ENCODE data around the gene TMEM161B.
"Not testable (repeated sequence)": the region's sequence is repeated elsewhere in the genome, so short reads cannot be mapped to it uniquely, and the experiment has no call there.

TMEM161B gene

GRCh38 chr5:88226881-88227450, 41.7 kb downstream of the TMEM161B start:
- Histone ChIP-seq H3K9me3 (ENCODE audit: insufficient read depth, low read depth, low read length) (no peaks in the 10 kb centered on the region), H3K36me3 (ENCODE audit: insufficient read depth, low read depth, low read length) (peaks cover 21% of the 10 kb centered on the region; the same call in 1 of the 2 replicates)

GRCh38 chr5:88214655-88215054, 54.0 kb downstream of the TMEM161B start:
- no peaks in the 10 kb centered on the region for H3K4me1 ChIP-seq (ENCODE audit: insufficient read depth, low read length)
- peaks cover 25% of the 10 kb centered on the region for H3K36me3 ChIP-seq (ENCODE audit: insufficient read depth, low read depth, low read length)
- no peaks in the 10 kb centered on the region for H3K9me3 ChIP-seq (ENCODE audit: insufficient read depth, low read depth, low read length)
- H3K4me3 ChIP-seq (ENCODE audit: low read length) = no peak overlapping the region
- H3K27me3 ChIP-seq (ENCODE audit: insufficient read depth, low read length) = no peaks in the 10 kb centered on the region
- H3K27ac ChIP-seq (ENCODE audit: low read length) = no peak overlapping the region
- no peak overlapping the region for H3K9ac ChIP-seq (ENCODE audit: low read depth, low read length)

More at GRCh38 chr5:88226881-88227450, 41.7 kb downstream of the TMEM161B start:
- H3K9ac ChIP-seq (ENCODE audit: low read depth, low read length) = no peak overlapping the region
- peaks cover 14% of the 10 kb centered on the region for H3K4me1 ChIP-seq (ENCODE audit: insufficient read depth, low read length)
- no peaks in the 10 kb centered on the region for H3K27me3 ChIP-seq (ENCODE audit: insufficient read depth, low read length)
- no peak overlapping the region for H3K4me3 ChIP-seq (ENCODE audit: low read length)
- H3K27ac ChIP-seq (ENCODE audit: low read length) = no peak overlapping the region

- no peak overlapping the region for H3K27ac ChIP-seq (ENCODE audit: low read length)
- H3K36me3 ChIP-seq (ENCODE audit: insufficient read depth, low read depth, low read length) = peaks cover 16% of the 10 kb centered on the region; the same call in 1 of the 2 replicates
- no peaks in the 10 kb centered on the region for H3K27me3 ChIP-seq (ENCODE audit: insufficient read depth, low read length)
- no peak overlapping the region for H3K4me3 ChIP-seq (ENCODE audit: low read length)
- no peaks in the 10 kb centered on the region for H3K9me3 ChIP-seq (ENCODE audit: insufficient read depth, low read depth, low read length)
- H3K9ac ChIP-seq (ENCODE audit: low read depth, low read length) = no peak overlapping the region
- peaks cover 10% of the 10 kb centered on the region; the same call in 1 of the 2 replicates for H3K4me1 ChIP-seq (ENCODE audit: insufficient read depth, low read length)
Measured at GRCh38 chr5:88207575-88207974, 61.1 kb downstream of the TMEM161B start.

- H3K4me3 ChIP-seq (ENCODE audit: low read length) = no peak overlapping the region
- peak overlapping the region; percentile 1; the same call in 1 of the 2 replicates for H3K9ac ChIP-seq (ENCODE audit: low read depth, low read length)
Measured at GRCh38 chr5:88203981-88204750, 64.5 kb downstream of the TMEM161B start.

GRCh38 chr5:88195636-88196035, 73.0 kb downstream of the TMEM161B start:
- no peak overlapping the region for H3K9ac ChIP-seq (ENCODE audit: low read depth, low read length)
- H3K4me1 ChIP-seq (ENCODE audit: insufficient read depth, low read length) = 0 out of 2 replicates have a peak, but pooled peaks cover 2% of the 10 kb centered on the region
- peaks cover 20% of the 10 kb centered on the region; the same call in 1 of the 2 replicates for H3K36me3 ChIP-seq (ENCODE audit: insufficient read depth, low read depth, low read length)
- H3K27ac ChIP-seq (ENCODE audit: low read length) = no peak overlapping the region
- H3K27me3 ChIP-seq (ENCODE audit: insufficient read depth, low read length) = no peaks in the 10 kb centered on the region
- H3K4me3 ChIP-seq (ENCODE audit: low read length) = no peak overlapping the region
- H3K9me3 ChIP-seq (ENCODE audit: insufficient read depth, low read depth, low read length) = no peaks in the 10 kb centered on the region

More at GRCh38 chr5:88203981-88204750, 64.5 kb downstream of the TMEM161B start:
- Histone ChIP-seq H3K9me3 (ENCODE audit: insufficient read depth, low read depth, low read length) (no peaks in the 10 kb centered on the region), H3K27me3 (ENCODE audit: insufficient read depth, low read length) (no peaks in the 10 kb centered on the region), H3K27ac (ENCODE audit: low read length) (no peak overlapping the region), H3K4me1 (ENCODE audit: insufficient read depth, low read length) (peaks cover 13% of the 10 kb centered on the region; the same call in 1 of the 2 replicates), H3K36me3 (ENCODE audit: insufficient read depth, low read depth, low read length) (peaks cover 25% of the 10 kb centered on the region)

- H3K9ac ChIP-seq (ENCODE audit: low read depth, low read length) = no peak overlapping the region
- H3K27ac ChIP-seq (ENCODE audit: low read length) = no peak overlapping the region
- H3K27me3 ChIP-seq (ENCODE audit: insufficient read depth, low read length) = no peaks in the 10 kb centered on the region
- H3K4me3 ChIP-seq (ENCODE audit: low read length) = no peak overlapping the region
- H3K9me3 ChIP-seq (ENCODE audit: insufficient read depth, low read depth, low read length) = peaks cover 9% of the 10 kb centered on the region
- peaks cover 19% of the 10 kb centered on the region; the same call in 1 of the 2 replicates for H3K36me3 ChIP-seq (ENCODE audit: insufficient read depth, low read depth, low read length)
- no peaks in the 10 kb centered on the region for H3K4me1 ChIP-seq (ENCODE audit: insufficient read depth, low read length)
Measured at GRCh38 chr5:88193896-88194295, 74.7 kb downstream of the TMEM161B start.

GRCh38 chr5:88190106-88190834, 78.4 kb downstream of the TMEM161B start:
- peaks cover 10% of the 10 kb centered on the region; the same call in 1 of the 2 replicates for H3K36me3 ChIP-seq (ENCODE audit: insufficient read depth, low read depth, low read length)
- no peak overlapping the region for H3K4me3 ChIP-seq (ENCODE audit: low read length)
- peaks cover 31% of the 10 kb centered on the region for H3K9me3 ChIP-seq (ENCODE audit: insufficient read depth, low read depth, low read length)
- H3K27me3 ChIP-seq (ENCODE audit: insufficient read depth, low read length) = no peaks in the 10 kb centered on the region
- H3K9ac ChIP-seq (ENCODE audit: low read depth, low read length) = no peak overlapping the region
- no peak overlapping the region for H3K27ac ChIP-seq (ENCODE audit: low read length)
- H3K4me1 ChIP-seq (ENCODE audit: insufficient read depth, low read length) = no peaks in the 10 kb centered on the region

- not testable (repeated sequence) for H3K4me1 ChIP-seq (ENCODE audit: insufficient read depth, low read length); H3K27me3 ChIP-seq (ENCODE audit: insufficient read depth, low read length); H3K4me3 ChIP-seq (ENCODE audit: low read length); H3K27ac ChIP-seq (ENCODE audit: low read length); H3K9ac ChIP-seq (ENCODE audit: low read depth, low read length); H3K36me3 ChIP-seq (ENCODE audit: insufficient read depth, low read depth, low read length)
- peaks cover 31% of the 10 kb centered on the region for H3K9me3 ChIP-seq (ENCODE audit: insufficient read depth, low read depth, low read length)
Measured at GRCh38 chr5:88189484-88189883, 79.2 kb downstream of the TMEM161B start.

- H3K9me3 ChIP-seq (ENCODE audit: insufficient read depth, low read depth, low read length) = peaks cover 31% of the 10 kb centered on the region
- no peak overlapping the region for H3K4me3 ChIP-seq (ENCODE audit: low read length)
Measured at GRCh38 chr5:88188458-88189132, 80.0 kb downstream of the TMEM161B start.

GRCh38 chr5:88183255-88183654, 85.4 kb downstream of the TMEM161B start:
- H3K4me1 ChIP-seq (ENCODE audit: insufficient read depth, low read length) = no peaks in the 10 kb centered on the region
- H3K27ac ChIP-seq (ENCODE audit: low read length) = no peak overlapping the region
- H3K4me3 ChIP-seq (ENCODE audit: low read length) = no peak overlapping the region
- H3K27me3 ChIP-seq (ENCODE audit: insufficient read depth, low read length) = no peaks in the 10 kb centered on the region
- H3K9ac ChIP-seq (ENCODE audit: low read depth, low read length) = no peak overlapping the region
- H3K36me3 ChIP-seq (ENCODE audit: insufficient read depth, low read depth, low read length) = no peaks in the 10 kb centered on the region
- peaks cover 16% of the 10 kb centered on the region for H3K9me3 ChIP-seq (ENCODE audit: insufficient read depth, low read depth, low read length)

More at GRCh38 chr5:88188458-88189132, 80.0 kb downstream of the TMEM161B start:
- Histone ChIP-seq H3K27ac (ENCODE audit: low read length) (no peak overlapping the region), H3K27me3 (ENCODE audit: insufficient read depth, low read length) (no peaks in the 10 kb centered on the region), H3K4me1 (ENCODE audit: insufficient read depth, low read length) (no peaks in the 10 kb centered on the region), H3K36me3 (ENCODE audit: insufficient read depth, low read depth, low read length) (no peaks in the 10 kb centered on the region; the same call in 1 of the 2 replicates), H3K9ac (ENCODE audit: low read depth, low read length) (no peak overlapping the region)

- H3K9me3 ChIP-seq (ENCODE audit: insufficient read depth, low read depth, low read length); H3K36me3 ChIP-seq (ENCODE audit: insufficient read depth, low read depth, low read length); H3K27me3 ChIP-seq (ENCODE audit: insufficient read depth, low read length); H3K9ac ChIP-seq (ENCODE audit: low read depth, low read length); H3K27ac ChIP-seq (ENCODE audit: low read length); H3K4me3 ChIP-seq (ENCODE audit: low read length); H3K4me1 ChIP-seq (ENCODE audit: insufficient read depth, low read length): not testable (repeated sequence)
Measured at GRCh38 chr5:88177486-88177885, 91.2 kb downstream of the TMEM161B start.

All from iPS-20b (cell line).